Measurements from ENCODE around the gene TUBB1. TPM values are rescaled to one million over a fixed set of nuclear protein-coding genes. Genes with fewer than 3 reads are reported as not detected.

TUBB1 gene
- polyA plus RNA-seq, 4 donors = 1.7 to 3.2 (median 2.5) TPM

DNA sequence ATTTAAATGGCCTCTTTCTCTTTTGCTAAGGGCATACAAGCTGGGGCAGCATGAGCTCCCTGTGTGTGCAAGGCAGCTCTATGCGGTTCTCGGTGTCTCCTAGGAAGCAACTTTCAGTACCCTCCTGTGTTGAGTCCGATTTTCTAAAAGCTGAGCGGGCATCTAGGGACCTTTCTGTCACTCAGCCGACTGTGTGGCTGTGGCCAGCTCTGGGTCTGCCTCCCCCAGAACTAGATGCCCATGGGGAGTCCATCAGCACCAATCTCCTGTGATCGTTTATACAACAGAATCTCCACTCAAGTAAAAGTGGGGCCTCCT is 30.7 kb upstream of the TUBB1 start:
- no peak for DNase-seq (ENCODE audit: low read depth in 4 of 4, low spot score in 2 of 4)

DNA sequence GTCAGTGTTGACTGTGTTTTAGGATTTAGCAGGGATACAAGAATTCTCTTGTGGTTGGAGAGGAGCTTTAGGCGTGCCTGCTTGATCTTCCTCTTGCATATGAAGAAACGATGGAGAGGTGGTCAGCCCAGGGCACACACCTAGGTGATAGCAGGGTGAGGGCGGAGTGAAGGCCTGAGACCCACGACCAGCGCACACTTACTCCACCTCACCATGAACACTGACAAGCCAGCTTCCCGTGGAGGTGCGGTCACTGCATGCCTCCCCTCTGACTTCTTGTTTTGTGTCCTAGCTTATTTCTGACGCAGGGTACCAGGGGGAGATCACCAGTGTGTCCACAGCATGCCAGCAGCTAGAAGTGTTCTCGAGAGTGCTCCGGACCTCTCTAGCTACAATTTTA is 30.0 kb upstream of the TUBB1 start:
- no peak for DNase-seq (ENCODE audit: low read depth in 4 of 4, low spot score in 2 of 4)

DNA sequence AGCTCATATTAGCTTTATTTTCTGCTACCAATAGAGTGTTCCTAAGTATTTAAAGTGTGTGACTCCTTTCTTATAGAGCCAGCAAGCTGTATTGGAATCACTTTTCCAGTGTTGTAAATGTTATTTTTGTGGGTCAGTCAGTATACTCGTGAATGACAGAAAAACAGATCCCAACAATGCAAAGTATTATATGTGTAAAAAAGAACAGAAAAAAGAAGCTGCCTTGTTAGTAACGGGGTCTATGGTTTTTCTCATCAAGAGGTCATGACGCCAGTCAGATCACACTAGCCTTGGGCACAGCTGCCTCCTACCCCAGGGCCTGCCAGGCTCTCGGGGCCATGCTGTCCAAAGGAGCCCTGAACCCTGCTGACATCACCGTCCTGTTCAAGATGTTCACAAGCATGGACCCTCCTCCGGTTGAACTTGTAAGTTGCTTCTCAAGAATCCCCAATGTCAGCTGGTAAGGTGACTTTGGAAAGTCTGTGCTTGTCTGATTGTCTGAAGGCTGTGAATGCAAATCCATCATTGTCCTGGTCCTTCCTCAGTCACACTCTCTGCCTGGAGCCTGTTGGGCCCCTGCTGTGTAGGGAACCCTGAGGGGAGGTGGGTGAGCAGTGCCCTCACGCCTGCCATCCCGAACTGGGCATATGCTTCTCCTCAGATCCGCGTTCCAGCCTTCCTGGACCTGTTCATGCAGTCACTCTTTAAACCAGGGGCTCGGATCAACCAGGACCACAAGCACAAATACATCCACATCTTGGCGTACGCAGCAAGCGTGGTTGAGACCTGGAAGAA is 28.4 kb upstream of the TUBB1 start:
- no peak for DNase-seq (ENCODE audit: low read depth in 4 of 4, low spot score in 2 of 4)

DNA sequence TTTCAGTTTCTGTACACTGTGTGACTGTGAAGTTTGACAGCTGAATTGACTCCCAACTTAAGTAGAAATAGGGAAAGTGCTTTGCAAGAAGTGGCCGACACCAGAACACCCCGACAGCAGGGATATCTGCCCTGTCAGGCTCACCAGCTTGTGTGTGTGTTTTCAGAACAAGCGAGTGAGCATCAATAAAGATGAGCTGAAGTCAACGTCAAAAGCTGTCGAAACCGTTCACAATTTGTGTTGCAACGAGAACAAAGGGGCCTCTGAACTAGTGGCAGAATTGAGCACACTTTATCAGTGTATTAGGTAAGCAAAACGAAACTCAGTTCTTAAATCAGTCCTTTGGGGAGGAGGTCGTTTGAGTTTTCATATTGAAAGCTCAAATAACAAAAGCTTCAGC is 27.5 kb upstream of the TUBB1 start:
- DNase-seq (ENCODE audit: low read depth in 4 of 4, low spot score in 2 of 4) = no peak

DNA sequence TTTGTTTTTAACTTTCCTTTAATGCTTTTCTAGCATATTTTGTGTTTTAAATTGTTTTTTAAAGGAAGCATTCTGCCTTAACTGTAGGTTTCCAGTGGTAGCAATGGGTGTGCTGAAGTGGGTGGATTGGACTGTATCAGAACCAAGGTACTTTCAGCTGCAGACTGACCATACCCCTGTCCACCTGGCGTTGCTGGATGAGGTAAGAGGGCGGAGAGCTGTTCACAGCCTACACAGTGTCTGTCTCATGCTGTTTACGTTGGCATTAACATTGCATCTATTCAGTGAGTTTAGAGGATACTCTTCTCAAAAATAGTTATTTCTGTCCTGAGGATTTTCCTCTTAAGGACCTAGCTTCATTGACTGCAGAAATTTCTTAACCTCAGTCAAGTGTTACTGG is 26.3 kb upstream of the TUBB1 start:
- DNase-seq (ENCODE audit: low read depth in 4 of 4, low spot score in 2 of 4) = no peak

DNA sequence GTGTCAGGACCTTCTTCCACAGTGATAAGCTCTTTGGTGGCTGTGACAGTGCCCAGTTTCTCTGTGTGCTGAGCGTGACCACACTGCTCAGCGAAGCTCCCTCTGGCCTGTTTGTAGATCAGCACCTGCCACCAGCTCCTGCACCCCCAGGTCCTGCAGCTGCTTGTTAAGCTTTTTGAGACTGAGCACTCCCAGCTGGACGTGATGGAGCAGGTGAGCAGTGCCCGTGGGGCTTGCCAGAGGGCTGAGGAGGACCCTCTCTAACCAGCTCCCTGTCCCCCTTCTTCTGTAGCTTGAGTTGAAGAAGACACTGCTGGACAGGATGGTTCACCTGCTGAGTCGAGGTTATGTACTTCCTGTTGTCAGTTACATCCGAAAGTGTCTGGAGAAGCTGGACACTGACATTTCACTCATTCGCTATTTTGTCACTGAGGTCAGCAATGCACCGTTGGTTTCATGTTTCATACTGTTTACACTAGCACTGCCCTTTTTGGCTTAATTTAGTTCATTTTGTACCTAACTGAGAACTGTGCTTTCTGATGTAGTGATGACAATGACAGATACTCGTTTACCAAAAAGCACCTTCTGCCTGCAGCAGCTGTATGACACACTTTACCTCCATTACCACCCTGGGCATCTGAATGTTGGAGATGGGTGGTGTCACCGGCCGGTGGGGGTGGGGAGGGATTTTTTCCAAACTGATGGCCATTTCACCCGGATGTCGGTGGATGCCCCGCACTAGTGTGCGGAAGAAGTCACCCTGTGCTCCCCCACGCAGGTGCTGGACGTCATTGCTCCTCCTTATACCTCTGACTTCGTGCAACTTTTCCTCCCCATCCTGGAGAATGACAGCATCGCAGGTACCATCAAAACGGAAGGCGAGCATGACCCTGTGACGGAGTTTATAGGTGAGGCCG is 25.6 kb upstream of the TUBB1 start:
- DNase-seq (ENCODE audit: low read depth in 4 of 4, low spot score in 2 of 4) = no peak

- no peak for DNase-seq (ENCODE audit: low read depth in 4 of 4, low spot score in 2 of 4)
Measured at GRCh38 chr20:58994390-58995159, 24.7 kb upstream of the TUBB1 start.

DNA sequence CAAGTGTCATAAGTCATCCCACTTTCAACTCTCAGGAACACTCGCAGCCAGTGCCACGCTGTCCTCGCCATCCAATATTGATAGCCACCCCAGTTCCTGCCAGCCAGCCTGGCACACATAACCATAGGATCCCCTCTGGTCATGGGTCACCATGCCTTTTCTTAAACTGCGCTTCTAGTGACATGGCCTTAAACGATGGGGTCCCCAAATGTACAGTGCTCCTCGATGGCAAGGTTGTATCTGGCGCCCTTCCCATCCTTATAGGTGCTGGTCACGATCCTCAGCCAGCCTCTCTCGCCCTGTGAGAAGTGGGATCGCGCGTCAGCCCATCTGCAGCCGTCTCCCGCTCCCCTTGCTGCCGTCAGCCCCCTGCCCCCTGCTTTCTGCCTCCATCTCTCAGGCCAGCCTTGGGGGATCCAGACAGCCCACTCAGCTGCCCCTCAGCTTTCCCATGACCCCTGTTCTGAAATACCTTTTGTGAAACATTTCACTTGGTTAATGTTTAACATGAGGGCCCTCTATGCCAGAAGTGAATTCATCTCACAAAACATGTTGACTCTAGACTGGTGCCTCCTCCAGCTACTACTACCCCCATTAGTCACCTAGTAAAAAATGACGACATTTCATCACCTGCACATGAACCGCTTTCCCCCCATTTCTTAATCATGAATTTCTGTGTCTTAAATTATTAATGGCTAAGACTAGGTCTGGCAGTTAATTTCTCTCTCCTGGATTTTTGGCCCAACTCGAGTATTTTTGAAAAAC is 23.6 kb upstream of the TUBB1 start:
- no peak for DNase-seq (ENCODE audit: low read depth in 4 of 4, low spot score in 2 of 4)

DNA sequence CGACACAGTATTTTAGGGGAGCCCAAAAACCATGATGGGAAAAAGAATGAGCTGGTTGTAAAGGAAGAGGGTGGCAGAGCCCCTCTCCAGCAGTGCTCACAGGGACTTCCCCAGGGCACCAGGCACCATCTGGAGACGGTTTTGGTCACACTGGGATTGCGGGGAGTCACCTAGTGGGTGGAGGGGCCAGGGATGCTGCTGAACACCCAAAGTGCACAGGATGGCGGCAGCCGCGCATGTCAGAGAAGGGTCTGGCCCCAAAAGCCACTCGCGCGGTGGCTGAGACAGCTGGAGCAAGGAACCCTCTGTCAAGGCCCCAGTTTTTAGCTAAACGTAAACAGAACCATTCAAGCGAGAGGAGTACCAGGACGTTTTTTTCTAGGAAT is 23.0 kb upstream of the TUBB1 start:
- DNase-seq (ENCODE audit: low read depth in 4 of 4, low spot score in 2 of 4) = no peak

DNA sequence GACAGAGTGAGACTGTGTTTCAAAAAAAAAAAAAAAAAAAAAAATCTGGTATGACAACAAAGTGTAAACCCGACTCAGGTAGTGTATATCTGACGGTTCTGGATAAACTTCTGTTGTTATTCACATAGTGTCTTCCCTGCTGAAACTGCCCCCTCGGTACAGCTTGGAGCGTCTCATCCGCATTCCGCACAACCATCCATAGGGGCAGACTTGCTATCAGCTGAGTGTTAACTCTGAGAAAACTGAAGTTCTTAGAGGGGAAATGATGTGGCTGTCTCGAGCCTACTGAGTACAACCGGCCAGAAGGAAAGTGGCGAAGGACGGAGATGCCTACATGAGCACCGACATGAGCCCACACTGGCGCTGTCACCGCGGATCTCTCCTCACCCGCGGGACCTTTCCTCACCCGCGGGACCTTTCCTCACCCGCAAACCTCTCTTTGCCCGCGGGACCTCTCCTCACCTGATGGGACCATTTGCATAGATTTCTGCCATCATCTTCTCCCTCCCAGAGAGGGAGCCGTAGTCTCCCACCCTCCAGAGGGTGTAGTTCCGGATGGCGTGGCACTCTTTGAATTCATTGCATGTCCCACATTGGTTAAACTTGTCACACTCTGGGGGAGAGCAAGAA is 22.0 kb upstream of the TUBB1 start:
- no peak for DNase-seq (ENCODE audit: low read depth in 4 of 4, low spot score in 2 of 4)

DNA sequence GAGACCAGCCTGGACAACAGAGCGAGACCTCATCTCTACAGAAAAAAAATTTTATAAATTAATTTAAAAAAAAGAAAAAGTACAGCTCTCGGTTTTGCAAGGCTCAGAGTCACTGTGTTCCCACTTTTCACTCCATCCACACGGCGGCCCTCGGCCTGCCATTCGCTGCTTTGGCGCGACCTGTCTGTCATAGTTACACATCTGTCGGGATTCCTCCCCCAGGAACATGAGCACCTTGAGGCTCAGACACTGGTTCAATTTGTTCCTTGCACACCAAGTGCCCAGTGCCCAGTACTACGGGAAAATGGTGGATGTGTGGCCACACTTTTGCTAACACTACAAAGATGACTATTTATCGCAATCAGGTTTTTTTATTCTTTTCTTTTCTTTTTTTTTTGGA is 20.6 kb upstream of the TUBB1 start:
- no peak for DNase-seq (ENCODE audit: low read depth in 4 of 4, low spot score in 2 of 4)

DNA sequence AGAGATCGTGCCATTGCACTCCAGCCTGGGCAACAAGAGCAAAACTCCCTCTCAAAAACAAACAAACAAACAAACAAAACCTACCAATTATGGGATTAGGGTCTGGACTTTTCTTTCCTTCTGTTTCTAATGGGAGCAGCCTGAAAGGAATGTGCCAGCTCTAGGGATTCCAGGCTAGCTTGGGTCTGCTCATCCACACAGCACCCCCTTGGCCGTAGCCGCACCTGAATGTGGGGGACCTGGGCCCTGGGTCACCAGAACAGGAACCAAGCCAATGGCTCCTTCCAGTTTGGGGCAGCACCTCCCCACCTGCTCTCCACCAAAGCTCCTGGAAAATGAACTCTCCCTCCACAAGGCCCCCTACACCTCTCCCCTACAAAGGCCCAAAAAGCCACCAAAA is 18.9 kb upstream of the TUBB1 start:
- no peak for DNase-seq (ENCODE audit: low read depth in 4 of 4, low spot score in 2 of 4)

DNA sequence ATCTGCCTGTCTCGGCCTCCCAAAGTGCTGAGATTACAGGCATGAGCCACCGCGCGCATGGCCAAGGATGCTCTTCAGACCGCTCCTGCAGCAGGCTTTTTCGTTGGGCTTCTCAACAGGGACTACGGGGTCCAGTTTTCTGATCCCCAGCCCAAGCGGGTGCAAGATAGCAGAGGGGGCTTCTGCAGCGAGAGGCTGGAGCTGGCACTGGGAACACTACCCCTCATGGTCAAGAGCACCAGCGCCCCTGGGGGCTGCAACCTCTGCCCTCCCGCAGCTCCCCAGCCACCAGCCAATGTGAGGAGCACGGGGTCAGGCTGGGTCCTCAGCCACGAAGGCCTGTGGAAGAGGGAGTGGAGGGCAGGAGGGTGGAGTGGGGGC is 18.2 kb upstream of the TUBB1 start:
- no peak for DNase-seq (ENCODE audit: low read depth in 4 of 4, low spot score in 2 of 4)

GRCh38 chr20:59001449-59002171 is 17.6 kb upstream of the TUBB1 start:
- no peak for DNase-seq (ENCODE audit: low read depth in 4 of 4, low spot score in 2 of 4)

DNA sequence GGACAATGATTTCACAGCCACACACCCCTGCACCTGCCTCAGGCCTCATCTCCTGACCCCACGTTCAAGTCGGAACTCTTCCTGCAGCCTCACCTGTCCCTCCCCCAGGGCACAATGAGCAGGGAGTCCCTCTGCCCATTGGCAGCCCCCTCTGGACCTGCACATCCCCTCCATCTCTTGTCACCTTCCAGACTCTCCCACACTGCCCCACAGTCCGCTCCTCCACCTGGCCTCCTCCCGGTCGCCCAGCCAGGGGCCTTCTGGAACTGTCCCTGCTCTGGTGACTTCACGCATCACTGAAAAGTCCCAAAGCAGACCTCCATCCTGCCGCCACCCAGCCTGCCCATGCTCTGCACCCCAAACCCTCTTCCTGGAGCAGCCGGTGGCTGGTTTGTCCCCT is 16.8 kb upstream of the TUBB1 start:
- no peak for DNase-seq (ENCODE audit: low read depth in 4 of 4, low spot score in 2 of 4)

DNA sequence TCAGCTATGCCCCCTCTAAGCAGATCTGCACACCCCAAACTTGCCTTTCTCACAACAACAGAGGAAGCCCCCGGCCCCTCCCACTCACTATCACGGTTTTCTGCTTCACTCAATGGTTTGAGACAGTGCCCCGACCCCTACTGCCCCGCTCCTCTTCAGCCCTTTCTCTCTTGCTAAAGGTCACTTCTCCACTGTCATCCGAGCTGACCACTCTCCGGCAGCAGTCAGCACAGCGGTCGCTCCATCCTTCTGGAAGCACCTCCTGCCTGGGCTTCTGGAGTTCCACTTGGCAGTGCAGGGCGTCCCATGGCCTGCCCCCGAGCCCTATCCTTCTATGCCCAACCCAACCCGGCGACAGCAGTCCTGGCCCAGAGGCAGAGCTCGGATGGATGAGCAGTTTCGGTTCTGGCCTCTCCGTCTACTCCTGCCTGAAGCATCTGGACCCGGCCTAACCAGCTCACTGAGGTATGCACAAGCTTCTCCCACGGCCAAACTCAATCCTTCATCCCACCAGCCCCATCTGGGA is 16.3 kb upstream of the TUBB1 start:
- no peak for DNase-seq (ENCODE audit: low read depth in 4 of 4, low spot score in 2 of 4)

DNA sequence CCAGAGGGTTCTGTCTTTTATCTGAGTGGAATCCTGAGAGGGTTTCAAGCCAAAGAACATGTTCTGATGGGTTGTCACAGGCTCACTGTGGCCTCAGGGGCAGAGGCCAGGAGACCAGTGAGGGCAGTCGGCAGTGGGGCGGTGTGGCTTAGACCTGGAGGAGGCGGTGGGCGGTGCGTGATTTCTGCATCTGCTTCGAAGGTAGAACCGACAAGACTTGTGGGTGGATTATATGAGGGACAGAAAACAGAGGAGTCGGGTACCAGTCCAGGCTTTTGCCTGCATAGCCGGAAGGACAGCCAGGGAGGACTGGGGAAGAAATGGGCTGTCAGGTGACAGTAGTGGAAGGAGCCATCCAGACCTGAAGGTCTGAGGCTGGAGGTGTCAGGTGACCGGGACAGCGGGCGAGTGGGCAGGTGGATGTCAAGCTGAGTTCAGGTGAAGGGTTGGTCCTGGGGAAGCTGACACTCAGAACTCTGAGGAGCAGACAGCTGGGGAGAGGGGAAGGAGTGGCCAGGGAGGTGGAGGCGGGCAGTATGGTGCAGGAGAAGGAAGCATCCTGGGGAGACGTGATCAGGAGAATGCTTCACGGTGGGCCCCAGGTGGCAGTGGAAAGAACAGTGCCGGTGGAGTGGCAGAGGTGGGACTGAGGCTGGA is 15.3 kb upstream of the TUBB1 start:
- no peak for DNase-seq (ENCODE audit: low read depth in 4 of 4, low spot score in 2 of 4)

DNA sequence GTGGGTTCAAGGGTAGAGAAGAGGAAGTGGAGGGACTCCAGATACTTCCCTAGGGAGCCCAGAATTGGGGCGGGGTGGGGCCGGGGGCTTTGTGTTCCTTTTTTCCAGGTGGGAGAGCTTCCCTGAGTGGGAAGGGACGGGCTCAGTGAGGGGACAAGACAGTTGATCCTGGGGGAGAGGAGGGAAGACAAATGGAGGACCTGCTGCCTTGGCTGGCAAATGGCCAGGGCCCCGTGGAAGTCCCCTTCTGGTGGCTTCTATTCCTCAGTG is 14.8 kb upstream of the TUBB1 start:
- DNase-seq (ENCODE audit: low read depth in 4 of 4, low spot score in 2 of 4) = no peak
